Neural progenitor cell (in vitro differentiated cells): ENCODE measurements around the gene CHMP2A.

Source experiments
- EZH2 ChIP-seq: fragments of 200-600 bp; sonication (generic); IDR thresholded peaks from 2 replicates; pipeline ENCODE4 v1.6.1; 2017; ENCODE audit warnings: antibody characterized with exemption, mild to moderate bottlenecking, moderate library complexity
- EZH2phosphoT487 ChIP-seq: fragments of 200-600 bp; sonication (generic); IDR thresholded peaks from 2 replicates; pipeline ENCODE4 v1.6.1; 2017; ENCODE audit warnings: antibody characterized with exemption
- TF ChIP-seq, protein P1 (sequence below): fragments of 200-600 bp; sonication (generic); IDR thresholded peaks from 2 replicates; pipeline ENCODE4 v1.5.1; 2017; ENCODE audit warnings: antibody characterized with exemption, mild to moderate bottlenecking

DNA sequence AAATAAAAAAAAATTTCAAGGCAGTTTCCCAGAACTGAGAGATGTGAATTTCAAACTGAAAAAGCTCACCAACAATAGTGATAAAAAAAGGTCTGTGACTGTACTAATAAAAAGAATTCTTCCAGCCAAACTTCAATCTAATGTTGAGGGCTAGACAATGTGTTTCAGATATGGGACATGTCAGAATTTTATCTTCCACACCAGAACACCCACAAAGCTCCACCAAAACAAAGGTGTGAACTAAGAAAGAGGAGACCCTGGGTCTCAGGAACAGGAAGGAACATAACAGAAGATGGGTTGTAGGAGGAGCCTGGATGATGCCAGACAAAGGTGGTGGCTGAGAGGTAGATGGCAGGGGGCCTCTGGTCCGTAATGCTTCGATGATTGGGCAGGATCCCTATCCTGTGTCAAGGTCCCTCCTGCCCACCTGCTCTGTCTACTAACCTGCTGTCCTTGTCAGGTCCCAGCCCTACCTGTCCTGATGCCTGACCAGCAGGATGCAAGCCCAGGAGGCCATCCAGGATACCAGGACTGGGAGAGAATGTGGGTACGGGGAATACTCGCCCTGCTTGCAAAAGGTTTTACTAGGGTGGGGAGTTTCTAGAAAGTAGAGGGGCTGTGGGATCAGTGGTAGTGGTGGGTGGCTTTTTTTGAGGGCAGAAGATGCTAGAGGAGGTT is 13.7 kb upstream of the CHMP2A start:
- TF ChIP-seq, protein P1, sequence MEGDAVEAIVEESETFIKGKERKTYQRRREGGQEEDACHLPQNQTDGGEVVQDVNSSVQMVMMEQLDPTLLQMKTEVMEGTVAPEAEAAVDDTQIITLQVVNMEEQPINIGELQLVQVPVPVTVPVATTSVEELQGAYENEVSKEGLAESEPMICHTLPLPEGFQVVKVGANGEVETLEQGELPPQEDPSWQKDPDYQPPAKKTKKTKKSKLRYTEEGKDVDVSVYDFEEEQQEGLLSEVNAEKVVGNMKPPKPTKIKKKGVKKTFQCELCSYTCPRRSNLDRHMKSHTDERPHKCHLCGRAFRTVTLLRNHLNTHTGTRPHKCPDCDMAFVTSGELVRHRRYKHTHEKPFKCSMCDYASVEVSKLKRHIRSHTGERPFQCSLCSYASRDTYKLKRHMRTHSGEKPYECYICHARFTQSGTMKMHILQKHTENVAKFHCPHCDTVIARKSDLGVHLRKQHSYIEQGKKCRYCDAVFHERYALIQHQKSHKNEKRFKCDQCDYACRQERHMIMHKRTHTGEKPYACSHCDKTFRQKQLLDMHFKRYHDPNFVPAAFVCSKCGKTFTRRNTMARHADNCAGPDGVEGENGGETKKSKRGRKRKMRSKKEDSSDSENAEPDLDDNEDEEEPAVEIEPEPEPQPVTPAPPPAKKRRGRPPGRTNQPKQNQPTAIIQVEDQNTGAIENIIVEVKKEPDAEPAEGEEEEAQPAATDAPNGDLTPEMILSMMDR: no peak
- TF ChIP-seq EZH2phosphoT487 (no peak), EZH2 (no peak)
